ENCODE data around the gene CCR2.

The CCR2 gene

DNA sequence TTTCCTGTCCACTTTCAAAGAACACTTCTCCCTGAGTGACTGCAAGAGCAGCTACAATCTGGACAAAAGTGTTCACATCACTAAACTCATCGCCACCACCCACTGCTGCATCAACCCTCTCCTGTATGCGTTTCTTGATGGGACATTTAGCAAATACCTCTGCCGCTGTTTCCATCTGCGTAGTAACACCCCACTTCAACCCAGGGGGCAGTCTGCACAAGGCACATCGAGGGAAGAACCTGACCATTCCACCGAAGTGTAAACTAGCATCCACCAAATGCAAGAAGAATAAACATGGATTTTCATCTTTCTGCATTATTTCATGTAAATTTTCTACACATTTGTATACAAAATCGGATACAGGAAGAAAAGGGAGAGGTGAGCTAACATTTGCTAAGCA lies 54.9 kb downstream of the CCR2 start:
- no peak for DNase-seq (ENCODE audit: low read depth)
- H3K4me3 ChIP-seq (ENCODE audit: low read depth, low read length), result no peak overlapping the region
- TF ChIP-seq CTCF (IDR thresholded peaks at IDR 0.05; ENCODE audit: low read depth, low read length) (no peak), POLR2A (IDR thresholded peaks at IDR 0.05; ENCODE audit: extremely low read depth, insufficient read length) (no peak), MAX (IDR thresholded peaks at IDR 0.05; ENCODE audit: low read depth, low read length) (no peak), MYC (IDR thresholded peaks at IDR 0.05; ENCODE audit: low read depth, low read length) (no peak)

- TF ChIP-seq MYC (IDR thresholded peaks at IDR 0.05; ENCODE audit: low read depth, low read length) (no peak), CTCF (IDR thresholded peaks at IDR 0.05; ENCODE audit: low read depth, low read length) (no peak), POLR2A (IDR thresholded peaks at IDR 0.05; ENCODE audit: extremely low read depth, insufficient read length) (no peak), MAX (IDR thresholded peaks at IDR 0.05; ENCODE audit: low read depth, low read length) (no peak)
- DNase-seq (ENCODE audit: low read depth), result no peak
- no peak overlapping the region for H3K4me3 ChIP-seq (ENCODE audit: low read depth, low read length)
Observed at GRCh38 chr3:46409739-46410489, 56.0 kb downstream of the CCR2 start.
